Erythroblast (primary cell): ENCODE data around the gene MADD.

Experiments used
- GATA1 ChIP-seq: IDR thresholded peaks from 2 replicates; pipeline ENCODE4 v1.6.1; 2011; ENCODE audit warnings: low read depth, mild to moderate bottlenecking, control low read depth, low read length, moderate library complexity
- POLR2A ChIP-seq: IDR thresholded peaks from 2 replicates; pipeline ENCODE4 v1.6.1; 2011; ENCODE audit warnings: mild to moderate bottlenecking, low read length

- TF ChIP-seq POLR2A, result no peak
- TF ChIP-seq GATA1, result no peak
Observed at GRCh38 chr11:47351156-47352126, 81.5 kb downstream of the MADD start.
